HCT116 (cell line): ENCODE data around the gene PSMA7. TPM values are rescaled to one million over a fixed set of nuclear protein-coding genes. Genes with fewer than 3 reads are reported as not detected.
A peak's percentile ranks its signal among the peaks of the same experiment; 100 is the strongest.

ENCODE experiments used
- ATAC-seq: fragments of 200-7000 bp; cut with Tn5 transposase; 2 replicates; pipeline ENCODE4 v1.9.1; 2020; ENCODE audit warnings: mild to moderate bottlenecking, moderate library complexity
- BruUV-seq: library from RNA; stranded (reverse); fragments of 400-500 nt; replicated peaks from 2 replicates; lab custom pipeline; 2021; lab: Mats Ljungman, UMichigan
- CTCF ChIA-PET: fragments of 300-600 bp; sonication (Branson Sonifier 250); formaldehyde crosslinking; loops from one replicate; lab custom pipeline; 2021; ENCODE audit warnings: antibody characterized with exemption; lab: Charles Lee
- POLR2A ChIA-PET: fragments of 300-600, 350-600 bp; sonication (Branson Sonifier 250); formaldehyde crosslinking; loops from one replicate; lab custom pipeline; 2021; ENCODE audit warnings: antibody characterized with exemption; lab: Charles Lee
- RAD21 ChIA-PET, 2 experiments: fragments of 300-600 bp; sonication (Branson Sonifier 250); formaldehyde crosslinking; loops; one replicate each; lab custom pipeline; 2023; ENCODE audit warnings: low total read pairs in 2 of 2; ENCODE audit not compliant: uncharacterized antibody in 2 of 2, unreplicated experiment in 2 of 2, low non-redundant PET in 1 of 2; lab: Charles Lee
- DNase-seq: peaks from one replicate; pipeline ENCODE4 v3.0.0-alpha.2; 2010; ENCODE audit warnings: low read depth, low spot score
- H2AFZ ChIP-seq: fragments of 200-600 bp; shearing (Covaris generic), sonication (generic); 2 replicates; pipeline ENCODE4 v1.6.1; 2017; ENCODE audit warnings: low read depth, mixed run types, mixed read lengths, antibody characterized with exemption, low read length; ENCODE audit not compliant: poor library complexity, severe bottlenecking
- H3K27ac ChIP-seq: 2 replicates; pipeline ENCODE4 v1.5.1; 2012; ENCODE audit warnings: low read depth, low read length
- H3K27me3 ChIP-seq: fragments of 200-600 bp; sonication (generic); 2 replicates; pipeline ENCODE4 v1.6.1; 2016; ENCODE audit warnings: mixed run types, low read length, mixed read lengths; ENCODE audit not compliant: insufficient read depth
- H3K36me3 ChIP-seq, 2 experiments: fragments of 200-500 bp in 1 of 2; fragments of 200-600 bp in 1 of 2; sonication (Bioruptor generic) in 1 of 2; sonication (generic) in 1 of 2; 2 replicates each; pipeline versions ENCODE4 v1.5.1 to v1.6.1; 2014 to 2016; ENCODE audit warnings: low read length in 2 of 2, inconsistent platforms in 1 of 2, mixed read lengths in 1 of 2, mixed run types in 1 of 2; ENCODE audit not compliant: insufficient read depth in 2 of 2, control insufficient read depth in 1 of 2
- H3K4me1 ChIP-seq, 2 experiments: fragments of 200-600 bp in 1 of 2; sonication (generic) in 1 of 2; 2 replicates each; pipeline versions ENCODE4 v1.5.1 to v1.6.1; 2012 to 2017; ENCODE audit warnings: low read length in 2 of 2, inconsistent platforms in 1 of 2, mild to moderate bottlenecking in 1 of 2, mixed read lengths in 1 of 2, mixed run types in 1 of 2, moderate library complexity in 1 of 2; ENCODE audit not compliant: insufficient read depth in 2 of 2, control insufficient read depth in 1 of 2
- H3K4me2 ChIP-seq: fragments of 200-600 bp; sonication (generic); 2 replicates; pipeline ENCODE4 v1.6.1; 2017; ENCODE audit warnings: mixed run types, low read length, mixed read lengths
- H3K4me3 ChIP-seq, 2 experiments: fragments of 200-600 bp in 1 of 2; sonication (generic) in 1 of 2; replicated peaks in 1 of 2; 2 replicates each; pipeline ENCODE4 v1.5.1; 2011 to 2016; ENCODE audit warnings: low read length in 2 of 2, control low read depth in 1 of 2, low read depth in 1 of 2, mild to moderate bottlenecking in 1 of 2, mixed read lengths in 1 of 2, mixed run types in 1 of 2
- H3K79me2 ChIP-seq: fragments of 200-600 bp; sonication (generic); 2 replicates; pipeline ENCODE4 v1.6.1; 2017; ENCODE audit warnings: mild to moderate bottlenecking, mixed run types, low read length, moderate library complexity, mixed read lengths; ENCODE audit not compliant: insufficient read depth
- H3K9ac ChIP-seq: fragments of 200-600 bp; sonication (generic); 2 replicates; pipeline ENCODE4 v1.6.1; 2016; ENCODE audit warnings: low read length, mixed read lengths
- H3K9me2 ChIP-seq: fragments of 200-600 bp; sonication (generic), shearing (Covaris generic); 2 replicates; pipeline ENCODE4 v1.6.1; 2017; ENCODE audit warnings: mixed run types, mild to moderate bottlenecking, moderate library complexity; ENCODE audit not compliant: insufficient read depth
- H3K9me3 ChIP-seq, 2 experiments: fragments of 200-500 bp in 1 of 2; fragments of 200-600 bp in 1 of 2; sonication (Bioruptor generic) in 1 of 2; sonication (generic) in 1 of 2; 2 replicates each; pipeline ENCODE4 v1.6.1; 2014 to 2017; ENCODE audit warnings: low read length in 2 of 2, mixed read lengths in 2 of 2, inconsistent platforms in 1 of 2, low read depth in 1 of 2, mild to moderate bottlenecking in 1 of 2, mixed run types in 1 of 2, moderate library complexity in 1 of 2; ENCODE audit not compliant: control insufficient read depth in 1 of 2, insufficient read depth in 1 of 2
- H4K20me1 ChIP-seq: fragments of 200-600 bp; sonication (generic), shearing (Covaris generic); 2 replicates; pipeline ENCODE4 v1.6.1; 2017; ENCODE audit warnings: mixed run types, mild to moderate bottlenecking, moderate library complexity; ENCODE audit not compliant: insufficient read depth
- ATF3 ChIP-seq: IDR thresholded peaks from 2 replicates; pipeline ENCODE4 v1.6.1; 2012
- CBX3 ChIP-seq: IDR thresholded peaks from 2 replicates; pipeline ENCODE4 v1.6.1; 2012; ENCODE audit warnings: low read depth
- CEBPB ChIP-seq: IDR thresholded peaks from 2 replicates; pipeline ENCODE4 v1.6.1; 2012; ENCODE audit warnings: low read depth
- CTCF ChIP-seq, 3 experiments: fragments of 200-600 bp in 1 of 3; sonication (generic) in 1 of 3; IDR thresholded peaks in 2 of 3; conservative IDR thresholded peaks in 1 of 3; 2 replicates each; pipeline ENCODE4 v1.5.1; 2012 to 2017; ENCODE audit warnings: low read depth in 2 of 3, low read length in 2 of 3, antibody characterized with exemption in 1 of 3, borderline replicate concordance in 1 of 3, control low read depth in 1 of 3, mild to moderate bottlenecking in 1 of 3, mixed read lengths in 1 of 3, mixed run types in 1 of 3, moderate library complexity in 1 of 3; ENCODE audit not compliant: insufficient read depth in 1 of 3
- EGR1 ChIP-seq: IDR thresholded peaks from 2 replicates; pipeline ENCODE4 v1.6.1; 2012; ENCODE audit warnings: low read depth
- EZH2 ChIP-seq: fragments of 200-600 bp; sonication (generic); IDR thresholded peaks from 2 replicates; pipeline ENCODE4 v1.6.1; 2017; ENCODE audit warnings: antibody characterized with exemption, mixed run types
- JUND ChIP-seq: IDR thresholded peaks from 2 replicates; pipeline ENCODE4 v1.6.1; 2012
- MAX ChIP-seq: IDR thresholded peaks from 2 replicates; pipeline ENCODE4 v1.6.1; 2012
- POLR2AphosphoS5 ChIP-seq: IDR thresholded peaks from 2 replicates; pipeline ENCODE4 v1.6.1; 2011; ENCODE audit warnings: mild to moderate bottlenecking, low read depth, low read length, moderate library complexity
- RAD21 ChIP-seq: IDR thresholded peaks from 2 replicates; pipeline ENCODE4 v1.6.1; 2012; ENCODE audit warnings: low read depth, mild to moderate bottlenecking
- SIN3A ChIP-seq: IDR thresholded peaks from 2 replicates; pipeline ENCODE4 v1.6.1; 2012; ENCODE audit warnings: low read depth
- SP1 ChIP-seq: IDR thresholded peaks from 2 replicates; pipeline ENCODE4 v1.6.1; 2012; ENCODE audit warnings: low read depth
- SRF ChIP-seq: IDR thresholded peaks from 2 replicates; pipeline ENCODE4 v1.6.1; 2012; ENCODE audit warnings: low read depth
- TCF7L2 ChIP-seq: IDR thresholded peaks from 2 replicates; pipeline ENCODE4 v1.7.0; 2011; ENCODE audit warnings: borderline replicate concordance, inconsistent platforms; ENCODE audit not compliant: insufficient read depth, insufficient read length; ENCODE audit errors: extremely low read depth
- ZBTB33 ChIP-seq: IDR thresholded peaks from 2 replicates; pipeline ENCODE4 v1.6.1; 2011; ENCODE audit warnings: mild to moderate bottlenecking, low read length, moderate library complexity; ENCODE audit not compliant: insufficient replicate concordance; ENCODE audit errors: extremely low read depth
- ZFX ChIP-seq: fragments of 450-650 bp; IDR thresholded peaks from 2 replicates; pipeline ENCODE4 v1.6.1; 2017
- ZNF274 ChIP-seq: fragments of 200-500 bp; sonication (Bioruptor generic); IDR thresholded peaks from 2 replicates; pipeline ENCODE4 v1.6.1; 2014; ENCODE audit warnings: mild to moderate bottlenecking, low read depth, low read length, inconsistent platforms
- intact Hi-C: fragments of 100-400 bp; cut with micrococcal nuclease; formaldehyde crosslinking; loops from 2 replicates; pipeline ENCODE4 v1.10.0; 2022
- total RNA-seq: library from RNA; stranded (reverse); gene quantifications from one replicate; pipeline ENCODE4 v1.2.1, GENCODE V29; 2021; ENCODE audit not compliant: unreplicated experiment

The PSMA7 gene
- total RNA-seq, 1 experiment from 2014 or later: 364 TPM

GRCh38 chr20:62161347-62161746, 18.2 kb upstream of the PSMA7 start:
- Histone ChIP-seq H3K4me1 (peaks cover 39 to 55% of the 10 kb centered on the region in 2 experiments), H2AFZ (no peak overlapping the region), H3K9me2 (no peaks in the 10 kb centered on the region), H3K4me2 (peak overlapping the region; percentile 85), H3K9me3 (no peaks in the 10 kb centered on the region), H3K27me3 (no peaks in the 10 kb centered on the region), H3K79me2 (peaks cover 48% of the 10 kb centered on the region), H4K20me1 (peaks cover 3% of the 10 kb centered on the region; the same call in 1 of the 2 replicates), H3K36me3 (peaks cover 18 to 24% of the 10 kb centered on the region in 2 experiments; a peak in 3 of 4 replicates), H3K4me3 (peak overlapping the region; percentile 22 to 34), H3K27ac (peak overlapping the region; percentile 55), H3K9ac (peak overlapping the region; percentile 50)
- intact Hi-C loops: loop anchor here (2.0 kb wide), 1 partner anchor 21 kb away; the partner anchor contains the start of gene MTG2
- DNase-seq (no peak), ATAC-seq (peak; percentile 48)
- TF ChIP-seq CEBPB (no peak), ZFX (no peak), CTCF (IDR thresholded peaks at IDR 0.05 in 2 of 3, conservative IDR thresholded peaks at IDR 0.05 in 1 of 3; ENCODE audit: borderline replicate concordance in 1 of 3, insufficient read depth in 1 of 3, low read depth in 2 of 3, low read length in 2 of 3) (no peak), SP1 (peak; percentile 54), ATF3 (no peak), EGR1 (peak; percentile 97), MAX (no peak)
- ChIA-PET POLR2A (no interaction called here), RAD21 (no interaction called here), CTCF (no interaction called here)
- no TSS peak for BruUV-seq

- DNase-seq (no peak), ATAC-seq (no peak)
- H3K79me2 ChIP-seq: peaks cover 52% of the 10 kb centered on the region
- H3K27me3 ChIP-seq: no peaks in the 10 kb centered on the region
- H3K9me2 ChIP-seq: no peaks in the 10 kb centered on the region
- H3K4me3 ChIP-seq: peak overlapping the region; percentile 22 to 34
- peak overlapping the region; percentile 85 for H3K4me2 ChIP-seq
- peaks cover 17 to 20% of the 10 kb centered on the region in 2 experiments; a peak in 3 of 4 replicates for H3K36me3 ChIP-seq
- H3K9me3 ChIP-seq: no peaks in the 10 kb centered on the region
- peaks cover 42 to 60% of the 10 kb centered on the region in 2 experiments for H3K4me1 ChIP-seq
- intact Hi-C loops: loop anchor here (2.0 kb wide), 1 partner anchor 22 kb away; the partner anchor contains the start of gene MTG2
- H2AFZ ChIP-seq: no peak overlapping the region
- POLR2A ChIA-PET: no interaction called here
- RAD21 ChIA-PET: no interaction called here
- no TSS peak for BruUV-seq
- H3K27ac ChIP-seq: peak overlapping the region; percentile 55
- peaks cover 3% of the 10 kb centered on the region; the same call in 1 of the 2 replicates for H4K20me1 ChIP-seq
- peak overlapping the region; percentile 50 for H3K9ac ChIP-seq
- CTCF ChIA-PET: no interaction called here
- no peak for TF ChIP-seq SP1
- TF ChIP-seq SRF: no peak
- TF ChIP-seq CBX3: no peak
- no peak for TF ChIP-seq JUND
- TF ChIP-seq RAD21: no peak
- no peak for TF ChIP-seq ZFX
- no peak for TF ChIP-seq TCF7L2
- no peak for TF ChIP-seq CEBPB
- TF ChIP-seq ATF3: no peak
- TF ChIP-seq ZBTB33: no peak
- TF ChIP-seq EZH2: no peak
- no peak for TF ChIP-seq POLR2AphosphoS5
- no peak for TF ChIP-seq SIN3A
- no peak for TF ChIP-seq ZNF274
Observed at GRCh38 chr20:62160876-62161275, 17.7 kb upstream of the PSMA7 start.
